GM19467 (cell line): ENCODE measurements around the gene MAT1A.
"Not testable (repeated sequence)": the region's sequence is repeated elsewhere in the genome, so short reads cannot be mapped to it uniquely, and the experiment has no call there.

ENCODE experiments used
- ATAC-seq: cut with Tn5 transposase; IDR thresholded peaks from one replicate; pipeline ENCODE4 v1.9.1; 2021; ENCODE audit warnings: mild to moderate bottlenecking, moderate library complexity; ENCODE audit not compliant: unreplicated experiment

Gene MAT1A

DNA sequence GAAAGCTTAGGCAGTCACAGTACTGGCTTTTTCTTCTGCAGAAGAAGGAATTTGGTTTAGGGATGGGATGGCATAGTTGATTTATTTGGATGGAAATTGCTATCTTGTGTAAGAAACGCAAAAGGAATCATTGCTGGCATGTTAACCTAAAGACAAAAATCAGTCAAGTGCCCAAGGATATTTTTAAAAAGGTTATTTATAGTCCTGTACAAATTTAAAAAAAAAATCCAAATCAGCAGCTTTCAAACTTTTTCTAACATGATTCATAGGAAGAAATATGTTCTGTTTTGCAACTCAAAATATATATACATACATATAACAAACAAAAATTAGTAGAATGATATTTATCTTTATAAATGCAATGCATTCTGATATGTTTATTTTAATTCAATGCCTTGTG, 55.6 kb downstream of the MAT1A start:
- ATAC-seq: not testable (repeated sequence)

DNA sequence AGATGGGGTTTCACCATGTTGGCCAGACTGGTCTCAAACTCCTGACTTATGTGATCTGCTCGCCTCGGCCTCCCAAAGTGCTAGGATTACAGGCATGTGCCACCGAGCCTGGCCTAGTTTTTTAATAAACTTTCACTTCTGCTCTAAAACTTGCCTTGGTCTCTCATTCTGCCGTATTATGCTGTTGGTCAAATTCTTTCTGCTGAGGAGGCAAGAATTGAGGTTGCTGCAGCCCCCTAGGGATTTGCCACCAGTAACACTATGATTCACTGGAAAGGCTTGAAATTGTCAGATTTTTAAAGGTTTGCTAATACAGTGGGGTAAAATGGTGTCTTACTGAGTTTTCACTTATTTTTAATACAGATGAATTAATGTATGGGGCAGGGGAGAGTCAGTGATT, 62.7 kb downstream of the MAT1A start:
- ATAC-seq: not testable (repeated sequence)

DNA sequence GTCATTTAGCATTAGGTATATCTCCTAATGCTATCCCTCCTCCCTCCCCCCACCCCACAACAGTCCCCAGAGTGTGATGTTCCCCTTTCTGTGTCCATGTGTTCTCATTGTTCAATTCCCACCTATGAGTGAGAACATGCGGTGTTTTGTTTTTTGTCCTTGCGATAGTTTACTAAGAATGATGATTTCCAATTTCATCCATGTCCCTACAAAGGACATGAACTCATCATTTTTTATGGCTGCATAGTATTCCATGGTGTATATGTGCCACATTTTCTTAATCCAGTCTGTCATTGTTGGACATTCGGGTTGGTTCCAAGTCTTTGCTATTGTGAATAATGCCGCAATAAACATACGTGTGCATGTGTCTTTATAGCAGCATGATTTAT, 66.4 kb downstream of the MAT1A start:
- not testable (repeated sequence) for ATAC-seq
